A673 (cell line): ENCODE results near the gene RNF212B.

ENCODE experiments used
- EZH2 ChIP-seq: fragments of 200-600 bp; sonication (generic); IDR thresholded peaks from 2 replicates; pipeline ENCODE4 v1.6.1; 2017; ENCODE audit warnings: borderline replicate concordance, low read depth, mild to moderate bottlenecking, mixed read lengths, antibody characterized with exemption, low read length; ENCODE audit not compliant: poor library complexity, severe bottlenecking
- TF ChIP-seq, protein P1 (sequence below): fragments of 300-800, 200-600 bp; sonication (generic); conservative IDR thresholded peaks from 2 replicates; pipeline ENCODE4 v1.5.1; 2017; ENCODE audit warnings: low read depth, mild to moderate bottlenecking, antibody characterized with exemption, low read length, moderate library complexity, mixed read lengths

DNA sequence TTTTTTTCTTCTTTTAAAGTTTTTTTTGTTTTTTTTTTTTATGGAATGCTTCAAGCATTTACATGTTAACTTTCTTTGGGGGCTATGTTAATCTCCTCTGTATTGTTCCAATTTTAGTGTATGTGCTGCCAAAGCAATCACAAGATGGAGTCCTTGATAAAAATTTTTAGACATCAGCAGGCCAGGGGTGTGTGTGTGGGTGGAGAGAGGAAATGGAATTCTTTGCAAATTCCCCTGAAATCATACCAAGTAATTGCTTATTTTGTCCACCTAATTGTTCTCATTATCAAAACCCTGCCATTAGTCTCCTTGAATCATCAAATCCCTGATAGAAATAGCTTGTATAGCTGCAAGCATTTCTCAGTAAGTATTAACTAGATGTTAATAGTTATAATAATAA is 21.7 kb downstream of the RNF212B start:
- TF ChIP-seq EZH2 = no peak
- TF ChIP-seq, protein P1, sequence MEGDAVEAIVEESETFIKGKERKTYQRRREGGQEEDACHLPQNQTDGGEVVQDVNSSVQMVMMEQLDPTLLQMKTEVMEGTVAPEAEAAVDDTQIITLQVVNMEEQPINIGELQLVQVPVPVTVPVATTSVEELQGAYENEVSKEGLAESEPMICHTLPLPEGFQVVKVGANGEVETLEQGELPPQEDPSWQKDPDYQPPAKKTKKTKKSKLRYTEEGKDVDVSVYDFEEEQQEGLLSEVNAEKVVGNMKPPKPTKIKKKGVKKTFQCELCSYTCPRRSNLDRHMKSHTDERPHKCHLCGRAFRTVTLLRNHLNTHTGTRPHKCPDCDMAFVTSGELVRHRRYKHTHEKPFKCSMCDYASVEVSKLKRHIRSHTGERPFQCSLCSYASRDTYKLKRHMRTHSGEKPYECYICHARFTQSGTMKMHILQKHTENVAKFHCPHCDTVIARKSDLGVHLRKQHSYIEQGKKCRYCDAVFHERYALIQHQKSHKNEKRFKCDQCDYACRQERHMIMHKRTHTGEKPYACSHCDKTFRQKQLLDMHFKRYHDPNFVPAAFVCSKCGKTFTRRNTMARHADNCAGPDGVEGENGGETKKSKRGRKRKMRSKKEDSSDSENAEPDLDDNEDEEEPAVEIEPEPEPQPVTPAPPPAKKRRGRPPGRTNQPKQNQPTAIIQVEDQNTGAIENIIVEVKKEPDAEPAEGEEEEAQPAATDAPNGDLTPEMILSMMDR = no peak
